GM12892 (cell line): ENCODE data around the gene C19orf85.

ENCODE experiments used
- POLR2AphosphoS5 ChIP-seq: IDR thresholded peaks from 2 replicates; pipeline ENCODE4 v1.6.1; 2011; ENCODE audit warnings: low read depth, low read length, control low read depth
- TAF1 ChIP-seq: IDR thresholded peaks from 2 replicates; pipeline ENCODE4 v1.6.1; 2011; ENCODE audit warnings: low read depth, mild to moderate bottlenecking, control low read depth, low read length, borderline replicate concordance

DNA sequence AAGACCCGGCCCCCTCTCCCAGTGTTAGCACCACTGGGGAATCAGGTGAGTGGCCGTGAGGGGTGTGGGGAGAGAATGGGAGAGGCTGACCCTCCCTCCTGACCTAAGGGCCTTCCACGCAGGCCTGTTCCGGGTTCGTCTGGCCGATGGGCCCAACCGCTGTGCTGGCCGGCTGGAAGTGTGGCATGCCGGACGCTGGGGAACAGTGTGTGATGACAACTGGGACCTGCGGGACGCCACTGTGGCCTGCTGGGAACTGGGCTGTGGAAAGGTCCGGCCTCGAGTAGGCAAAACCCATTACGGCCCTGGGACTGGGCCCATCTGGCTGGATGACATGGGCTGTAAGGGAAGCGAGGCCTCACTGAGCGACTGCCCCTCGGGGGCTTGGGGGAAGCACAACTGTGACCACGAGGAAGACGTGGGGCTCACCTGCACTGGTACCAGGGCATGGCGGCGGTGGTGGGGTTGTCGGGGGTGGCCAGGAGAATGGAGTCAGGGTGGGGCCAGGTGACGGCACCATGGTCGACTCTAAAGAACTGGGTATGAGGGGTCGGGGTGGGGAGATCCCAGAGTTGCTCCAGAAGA, 35.9 kb upstream of the C19orf85 start:
- no peak for TF ChIP-seq TAF1
- TF ChIP-seq POLR2AphosphoS5 = no peak
